Islet of Langerhans (tissue), 1 donor: ENCODE measurements around the gene LETM1.

Experiments used
- FAIRE-seq: peaks from one replicate; lab custom pipeline; 2011; peaks lifted over from hg19 to GRCh38; lab: Jason Lieb, UNC

The LETM1 gene

DNA sequence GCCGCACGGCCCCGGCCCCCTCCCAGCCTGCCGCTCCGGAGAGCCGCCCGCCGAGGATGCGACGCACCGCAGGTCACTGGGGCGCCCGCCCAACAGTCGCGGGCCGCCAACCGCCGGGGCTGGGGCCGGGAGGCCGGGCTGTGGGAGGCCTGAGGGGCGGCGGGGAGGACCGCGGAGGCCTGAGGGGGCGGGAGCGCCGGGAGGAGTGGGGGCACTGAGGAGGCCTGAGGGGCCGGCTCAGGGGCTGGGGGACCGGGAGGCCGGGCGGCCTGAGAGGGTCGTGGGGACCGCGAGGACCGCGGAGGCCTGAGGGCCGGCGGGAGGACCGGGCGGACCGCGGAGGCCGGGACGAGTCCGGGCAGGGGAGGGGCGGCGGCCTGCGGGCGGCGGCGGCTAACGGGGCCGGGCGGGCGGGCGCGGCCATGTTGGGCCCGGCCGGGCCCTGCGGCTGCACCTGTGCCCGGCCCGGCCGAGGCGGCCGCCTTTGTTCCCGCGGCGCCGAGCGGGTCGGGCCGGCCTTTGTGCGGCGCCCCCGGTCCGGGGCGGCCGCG lies 15.6 kb upstream of the LETM1 start:
- FAIRE-seq, result no peak

DNA sequence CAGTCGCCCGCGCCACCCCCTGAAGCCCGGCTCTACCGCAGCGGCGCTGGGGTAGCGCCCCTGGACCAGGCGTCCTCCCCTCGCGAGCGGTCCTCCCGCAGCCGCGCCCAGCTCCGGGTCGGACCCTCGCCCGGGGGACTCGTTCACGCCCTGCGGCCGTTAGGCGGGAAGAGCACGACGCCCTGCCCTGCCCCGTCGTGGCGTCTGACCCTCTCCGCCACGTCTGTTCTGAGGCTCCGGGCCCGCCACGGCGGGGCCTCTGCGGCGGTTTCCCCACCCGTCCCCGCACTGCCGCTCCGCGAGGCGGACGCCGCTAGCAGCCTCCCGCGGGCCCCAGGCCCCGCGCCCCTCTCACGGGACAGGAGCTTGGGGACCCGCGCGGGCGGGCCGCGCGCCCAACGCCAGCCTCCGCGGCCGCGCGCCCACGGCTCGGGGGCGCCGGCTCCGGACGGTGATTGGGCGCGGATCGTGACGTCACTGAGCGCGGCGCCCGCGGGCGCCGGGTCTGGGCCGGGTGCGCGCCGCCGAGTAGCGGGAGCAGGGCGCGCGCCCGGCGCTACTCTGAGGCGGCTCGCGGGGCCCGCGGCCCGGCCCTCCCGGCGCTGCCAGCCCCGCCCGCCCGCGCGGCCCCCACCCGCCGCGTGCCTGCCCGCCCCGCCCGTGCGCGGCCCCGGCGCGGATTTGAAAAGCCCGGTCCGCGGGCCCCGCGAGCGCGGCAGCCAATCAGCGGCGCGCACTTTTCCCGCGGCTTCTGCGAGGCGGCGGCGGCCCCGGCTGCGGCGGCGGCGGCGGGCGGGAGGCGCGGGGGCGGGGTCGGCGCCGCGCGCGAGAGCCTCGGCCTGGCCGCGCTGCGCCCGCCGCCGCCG lies 14.9 kb upstream of the LETM1 start, which contains the start of gene NSD2:
NSD2 (plus strand) TSS at position 816 of the 866 bp plus-strand sequence. CDS start 29,262 bp downstream, outside the sequence.
- FAIRE-seq, result no peak

DNA sequence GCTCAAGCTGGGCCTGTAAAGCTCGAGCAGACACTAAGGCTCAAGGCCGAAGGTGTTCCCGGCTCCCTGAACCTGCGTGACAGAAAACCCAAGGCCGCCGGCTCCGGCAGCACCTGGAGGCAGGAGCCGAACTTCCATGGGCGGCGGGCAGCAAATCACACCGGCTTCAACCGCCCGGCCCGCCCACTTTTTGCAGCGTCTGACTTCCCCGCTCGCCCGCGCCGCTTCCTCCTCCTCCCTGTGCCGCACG lies 14.3 kb upstream of the LETM1 start:
- FAIRE-seq, result no peak

DNA sequence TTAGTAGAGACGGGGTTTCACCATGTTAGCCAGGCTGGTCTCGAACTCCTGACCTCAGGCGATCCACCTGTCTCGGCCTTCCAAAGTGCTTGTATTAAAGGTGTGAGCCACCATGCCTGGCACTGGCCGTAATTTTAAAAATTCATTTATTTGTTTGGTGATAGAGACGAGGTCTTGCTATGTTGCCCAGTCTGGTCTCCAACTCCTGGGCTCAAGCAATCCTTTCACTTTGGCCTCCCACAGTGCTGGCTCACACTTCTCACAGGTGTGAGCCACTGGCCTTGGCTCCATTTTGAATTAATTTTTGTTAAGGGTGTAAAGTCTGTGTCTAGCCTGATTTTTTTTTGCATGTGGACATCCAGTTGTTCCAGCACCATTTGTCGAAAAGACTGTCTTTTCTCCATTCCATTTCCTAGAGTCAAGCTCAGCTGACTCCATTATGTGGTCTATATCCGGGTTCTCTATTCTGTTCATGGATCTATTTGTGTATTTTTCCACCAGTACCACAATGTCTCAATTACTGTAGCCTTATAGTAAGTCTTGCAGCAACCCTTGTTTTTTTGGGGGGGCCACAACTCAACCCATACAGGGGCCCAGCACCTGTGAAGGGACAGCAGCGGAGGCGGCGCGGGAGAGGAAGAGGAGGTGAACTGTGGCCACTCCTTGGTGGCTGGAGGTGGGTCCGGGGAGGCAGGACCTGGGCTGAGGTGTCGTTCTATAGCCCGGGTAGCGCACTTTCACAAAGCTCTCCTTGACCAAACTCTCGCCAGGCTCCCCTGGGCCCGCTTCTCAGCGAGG lies 13.8 kb upstream of the LETM1 start:
- FAIRE-seq, result no peak

- no peak for FAIRE-seq
Measured at GRCh38 chr4:1868912-1869311, 13.0 kb upstream of the LETM1 start.

DNA sequence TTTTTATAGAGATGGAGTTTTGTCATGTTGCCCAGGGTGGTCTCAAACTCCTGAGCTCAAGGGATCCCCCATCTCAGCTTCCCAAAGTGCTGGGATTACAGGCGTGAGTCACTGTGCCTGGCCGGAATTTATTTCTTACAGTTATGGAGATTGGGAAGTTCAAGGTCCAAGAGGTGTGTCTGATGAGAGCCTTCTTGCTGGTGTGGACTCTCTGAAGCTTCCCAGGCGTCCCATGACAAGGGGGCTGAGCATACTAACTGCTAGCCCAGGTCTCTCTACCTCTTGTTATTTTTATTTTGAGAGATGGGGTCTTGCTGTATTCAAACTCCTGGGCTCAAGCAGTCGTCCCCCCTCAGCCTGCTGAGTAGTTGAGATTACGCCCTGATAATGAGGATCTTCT lies 12.3 kb upstream of the LETM1 start:
- FAIRE-seq, result no peak

GRCh38 chr4:1866189-1866661 lies 10.3 kb upstream of the LETM1 start:
- no peak for FAIRE-seq

DNA sequence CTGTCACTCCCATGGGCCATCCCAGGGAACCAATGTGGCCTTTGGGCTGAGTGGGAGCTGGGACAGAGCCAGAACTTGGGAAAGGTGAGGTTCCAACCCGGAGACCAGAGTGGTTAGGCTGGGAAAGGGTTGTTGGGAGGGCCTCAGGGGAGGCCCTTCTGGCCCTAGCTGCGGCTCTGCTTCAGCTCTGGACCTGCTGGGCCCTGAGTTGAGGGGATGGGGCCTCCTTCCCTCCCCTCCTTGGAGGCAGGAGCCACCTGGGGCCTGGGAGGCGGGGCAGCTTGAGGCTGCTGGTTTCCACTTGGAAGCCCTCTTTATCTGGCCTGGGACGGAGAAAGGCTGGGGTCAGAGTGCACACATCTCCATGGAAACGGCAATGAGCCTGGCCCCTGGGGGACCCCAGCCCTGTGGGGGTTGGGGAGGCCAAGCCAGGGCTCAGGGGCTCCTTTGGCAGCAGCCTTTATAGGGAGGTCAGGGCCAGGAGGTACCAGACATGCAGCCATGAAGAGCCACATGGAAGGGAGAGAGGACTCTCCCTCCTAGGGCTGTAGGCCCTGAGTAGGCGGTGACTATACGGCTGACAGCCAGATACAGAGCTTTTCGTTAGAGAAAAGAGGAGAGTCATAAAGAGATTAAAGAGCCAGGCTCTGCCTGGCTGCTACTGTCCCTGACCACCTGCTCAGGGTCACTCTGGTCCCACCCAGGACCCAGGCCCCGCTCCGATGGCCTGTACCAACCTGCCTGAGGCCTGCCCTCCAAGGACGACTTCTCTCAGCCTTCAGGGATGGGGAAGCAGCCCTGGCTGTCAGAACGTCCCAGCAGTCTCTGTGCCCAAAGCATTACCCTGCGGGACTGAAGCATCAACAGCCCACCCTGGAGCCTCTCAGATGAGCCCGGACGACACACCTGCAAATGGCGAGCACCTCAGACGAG lies 8.4 kb upstream of the LETM1 start:
- no peak for FAIRE-seq

GRCh38 chr4:1863297-1864033 lies 7.5 kb upstream of the LETM1 start:
- no peak for FAIRE-seq

DNA sequence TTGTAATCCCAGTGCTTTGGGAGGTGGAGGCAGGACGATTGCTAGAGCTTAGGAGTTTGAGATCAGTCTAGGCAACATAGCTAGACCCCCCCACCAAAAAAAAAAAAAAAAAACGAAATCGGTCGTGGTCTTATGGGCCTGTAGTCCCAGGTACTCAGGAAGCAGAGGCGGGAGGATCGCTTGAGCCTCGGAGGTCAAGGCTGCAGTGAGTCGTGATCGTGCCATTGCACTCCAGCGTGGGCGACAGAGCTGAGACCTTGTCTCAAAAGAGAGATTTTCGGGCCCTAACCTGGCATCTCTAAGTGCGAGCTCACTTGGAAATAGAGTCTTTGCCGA lies 7.0 kb upstream of the LETM1 start:
- no peak for FAIRE-seq

- FAIRE-seq, result no peak
Measured at GRCh38 chr4:1862055-1862911, 6.3 kb upstream of the LETM1 start.

DNA sequence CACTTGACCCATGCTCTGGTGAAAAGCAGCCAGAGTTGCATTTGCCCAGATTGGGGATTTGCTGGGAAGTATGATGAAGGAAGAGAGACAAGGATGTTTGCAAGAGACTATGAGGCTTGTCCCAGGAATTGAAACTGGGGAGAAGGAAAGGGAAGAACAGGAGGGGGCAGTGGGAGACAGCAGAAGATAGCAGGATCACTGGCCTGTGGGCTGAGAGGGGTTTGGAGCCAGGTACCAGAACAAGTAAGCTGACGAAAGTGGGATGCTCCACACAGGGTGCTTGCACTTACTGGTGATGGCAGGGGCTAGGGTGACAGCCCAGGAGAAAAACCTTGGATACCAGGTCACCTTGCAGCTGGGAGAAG lies 3.4 kb upstream of the LETM1 start:
- FAIRE-seq, result no peak

- no peak for FAIRE-seq
Measured at GRCh38 chr4:1857931-1858330, 2.0 kb upstream of the LETM1 start.

- no peak for FAIRE-seq
Measured at GRCh38 chr4:1856943-1857699, 1.2 kb upstream of the LETM1 start.

GRCh38 chr4:1855333-1856070 lies 454 bp downstream of the LETM1 start:
- no peak for FAIRE-seq

DNA sequence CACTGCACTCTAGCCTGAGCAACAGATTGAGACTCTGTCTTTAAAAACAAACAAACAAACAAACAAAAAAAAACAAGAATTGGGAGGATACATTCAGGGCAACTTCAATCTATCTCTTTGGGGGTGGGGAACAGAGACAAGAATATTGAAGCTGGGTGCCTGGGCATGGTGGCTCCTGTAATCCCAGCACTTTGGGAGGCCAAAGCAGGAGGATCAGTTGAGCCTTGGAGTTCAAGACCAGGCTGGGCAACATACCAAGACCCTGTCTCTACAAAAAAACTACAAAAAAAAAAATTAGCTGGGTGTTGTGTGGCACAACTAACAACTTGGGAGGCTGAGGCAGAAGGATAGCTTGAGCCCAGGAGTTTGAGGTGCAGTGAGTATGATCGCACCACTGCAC lies 1.2 kb downstream of the LETM1 start:
- FAIRE-seq, result no peak

DNA sequence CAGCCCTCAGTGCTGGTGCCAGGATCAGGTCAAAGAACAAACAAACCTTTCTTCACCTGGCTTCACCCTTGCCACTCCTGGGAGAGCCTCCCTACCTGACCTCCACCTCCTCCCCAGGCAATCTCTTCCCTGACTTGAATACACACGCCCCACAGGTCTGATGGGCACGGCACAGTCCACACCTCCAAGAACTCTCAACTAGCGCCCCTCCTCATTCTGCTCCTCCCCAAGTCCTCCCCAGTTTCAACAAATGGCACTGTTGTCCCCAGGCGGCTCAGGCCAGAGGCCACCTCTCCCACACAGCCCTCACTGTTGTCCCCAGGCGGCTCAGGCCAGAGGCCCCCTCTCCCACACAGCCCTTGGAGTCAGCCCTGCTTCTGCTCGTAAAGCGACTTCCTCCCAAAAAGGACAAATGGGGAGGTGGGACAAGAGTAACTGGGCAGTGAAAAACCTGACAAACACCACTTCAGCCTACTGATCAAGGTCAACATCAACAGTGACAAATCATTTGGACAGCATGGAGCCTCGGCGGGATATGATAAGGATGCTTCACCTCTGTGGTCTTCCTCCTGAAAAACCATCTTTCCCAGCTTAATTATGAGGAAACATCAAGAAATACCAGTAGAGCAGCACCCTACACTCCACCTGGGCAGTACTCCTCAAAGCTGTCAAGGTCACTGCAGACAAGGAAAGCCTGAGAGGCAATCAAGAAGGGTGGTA lies 2.9 kb downstream of the LETM1 start:
- no peak for FAIRE-seq

DNA sequence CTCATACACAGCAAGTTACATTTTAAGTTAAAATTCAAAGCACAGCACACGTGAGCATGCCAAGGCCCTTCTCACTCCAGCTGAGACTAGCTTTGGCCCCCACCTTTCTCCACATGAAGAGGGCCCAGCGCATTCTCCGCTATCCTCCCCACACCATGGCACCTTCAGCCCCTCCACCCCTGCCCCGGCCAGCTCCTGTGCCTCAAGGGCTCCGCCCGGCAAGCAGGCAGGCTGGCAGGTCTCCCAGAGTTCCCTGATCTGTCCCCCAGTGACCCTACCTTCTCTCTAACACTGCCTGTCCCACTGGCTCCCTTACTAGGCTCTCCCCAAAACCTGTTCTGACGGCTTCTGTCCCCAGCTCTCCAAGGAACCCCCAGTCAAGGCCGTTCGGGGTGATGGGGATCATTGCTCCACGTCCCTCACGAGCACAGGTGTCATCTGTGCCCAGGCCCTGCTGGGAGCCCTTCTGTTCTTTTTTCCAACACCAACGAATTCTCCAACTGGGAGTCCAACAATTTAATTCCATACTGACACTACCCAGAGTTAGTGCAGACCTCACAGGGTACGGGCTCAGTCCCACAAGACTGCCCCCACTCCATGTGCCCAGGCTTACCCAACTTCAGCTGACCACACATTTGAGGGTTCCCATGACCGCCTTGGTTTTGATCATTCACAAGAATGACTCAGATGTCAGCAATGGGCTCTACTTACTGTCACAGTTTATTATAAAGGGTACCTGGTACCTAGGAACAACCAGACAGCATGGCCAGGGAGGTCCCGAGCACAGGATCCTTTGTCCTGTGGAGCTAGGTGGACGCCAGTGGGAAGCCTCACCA lies 4.2 kb downstream of the LETM1 start:
- no peak for FAIRE-seq
